ENCODE results near the gene OR5W2.
"Not testable (repeated sequence)": the region's sequence is repeated elsewhere in the genome, so short reads cannot be mapped to it uniquely, and the experiment has no call there.

OR5W2 gene

GRCh38 chr11:55914482-55914881, at the start of gene OR5W2:
Gene OR5W2, minus strand, starts transcription at chr11:55914582. Its CDS starts 0 bp downstream, at chr11:55914582.
- Histone ChIP-seq H3K4me1 (ENCODE audit: control insufficient read depth in 1 of 2, insufficient read depth in 2 of 2, low read length in 2 of 2) (no peaks in the 10 kb centered on the region), H3K4me3 (ENCODE audit: low read depth in 1 of 2, low read length in 2 of 2) (no peak within 1 kb of the TSS), H3K36me3 (ENCODE audit: control insufficient read depth in 1 of 2, insufficient read depth in 2 of 2, low read length in 2 of 2) (no peaks in the 10 kb centered on the region), H3K27ac (ENCODE audit: low read depth, low read length) (no peak within 1 kb of the TSS), H3K9me3 (ENCODE audit: control insufficient read depth in 1 of 2, low read length in 2 of 2) (peaks cover 0 to 4% of the 10 kb centered on the region in 2 donors), H3K27me3 (ENCODE audit: control insufficient read depth in 1 of 2, insufficient read depth in 2 of 2, low read length in 2 of 2) (no peaks in the 10 kb centered on the region), H3K9ac (ENCODE audit: low read depth in 1 of 2, low read length in 2 of 2) (no peak within 1 kb of the TSS)

DNA sequence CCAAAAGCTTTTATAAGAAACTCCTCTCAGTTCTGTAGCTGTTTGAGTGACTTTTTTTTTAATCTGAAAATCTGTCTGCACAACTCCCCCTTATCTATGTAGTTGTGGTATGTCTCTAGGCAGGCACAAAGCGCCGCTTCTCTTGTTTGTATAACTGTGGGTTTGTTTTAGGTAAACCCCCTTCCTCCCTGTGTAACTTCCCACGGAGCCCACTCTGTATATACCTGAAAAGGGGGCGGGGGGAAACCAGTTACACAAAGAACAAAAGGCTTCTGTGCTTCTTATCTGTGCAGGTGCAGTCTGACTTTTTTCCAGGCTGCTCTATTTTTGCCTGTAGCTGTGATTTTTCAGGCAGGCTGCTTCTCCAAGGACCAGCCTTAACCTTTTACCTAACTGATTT, 42.1 kb upstream of the OR5W2 start:
- no peak overlapping the region for H3K27ac ChIP-seq (ENCODE audit: low read depth, low read length)
- no peaks in the 10 kb centered on the region for H3K4me1 ChIP-seq (ENCODE audit: control insufficient read depth in 1 of 2, insufficient read depth in 2 of 2, low read length in 2 of 2)
- H3K4me3 ChIP-seq (ENCODE audit: low read depth in 1 of 2, low read length in 2 of 2): no peak overlapping the region
- H3K9me3 ChIP-seq (ENCODE audit: control insufficient read depth in 1 of 2, low read length in 2 of 2): no peaks in the 10 kb centered on the region
- no peak overlapping the region for H3K9ac ChIP-seq (ENCODE audit: low read depth in 1 of 2, low read length in 2 of 2)
- no peaks in the 10 kb centered on the region for H3K36me3 ChIP-seq (ENCODE audit: control insufficient read depth in 1 of 2, insufficient read depth in 2 of 2, low read length in 2 of 2)
- no peaks in the 10 kb centered on the region for H3K27me3 ChIP-seq (ENCODE audit: control insufficient read depth in 1 of 2, insufficient read depth in 2 of 2, low read length in 2 of 2)

DNA sequence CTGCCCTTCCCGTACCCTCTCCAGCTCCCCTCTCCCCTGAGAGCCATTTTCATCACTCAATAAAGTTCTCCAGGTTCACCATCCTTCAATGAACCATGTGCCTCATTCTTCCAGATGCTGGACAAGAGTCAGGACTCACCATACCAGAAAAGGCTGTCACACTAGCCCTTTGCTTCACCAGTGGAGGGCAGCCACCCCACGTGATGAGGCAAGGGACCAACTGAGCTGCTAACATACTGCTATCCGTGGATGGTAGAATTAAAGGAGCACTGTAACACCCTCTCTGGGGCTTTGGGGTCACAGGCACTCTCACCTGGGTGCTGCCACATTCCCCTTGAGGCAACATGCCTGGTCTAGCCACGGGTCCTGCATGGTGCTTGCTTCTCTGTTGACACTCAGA, 34.9 kb upstream of the OR5W2 start:
- Histone ChIP-seq H3K36me3 (ENCODE audit: control insufficient read depth in 1 of 2, insufficient read depth in 2 of 2, low read length in 2 of 2) (no peaks in the 10 kb centered on the region), H3K4me3 (ENCODE audit: low read depth in 1 of 2, low read length in 2 of 2) (no peak overlapping the region), H3K9me3 (ENCODE audit: control insufficient read depth in 1 of 2, low read length in 2 of 2) (peaks cover 0 to 5% of the 10 kb centered on the region in 2 donors), H3K27ac (ENCODE audit: low read depth, low read length) (no peak overlapping the region), H3K4me1 (ENCODE audit: control insufficient read depth in 1 of 2, insufficient read depth in 2 of 2, low read length in 2 of 2) (no peaks in the 10 kb centered on the region), H3K9ac (ENCODE audit: low read depth in 1 of 2, low read length in 2 of 2) (no peak overlapping the region), H3K27me3 (ENCODE audit: control insufficient read depth in 1 of 2, insufficient read depth in 2 of 2, low read length in 2 of 2) (no peaks in the 10 kb centered on the region)

GRCh38 chr11:55942785-55943392, 28.5 kb upstream of the OR5W2 start:
- Histone ChIP-seq H3K4me1 (ENCODE audit: control insufficient read depth in 1 of 2, insufficient read depth in 2 of 2, low read length in 2 of 2) (no peaks in the 10 kb centered on the region), H3K27ac (ENCODE audit: low read depth, low read length) (no peak overlapping the region), H3K4me3 (ENCODE audit: low read depth in 1 of 2, low read length in 2 of 2) (no peak overlapping the region), H3K36me3 (ENCODE audit: control insufficient read depth in 1 of 2, insufficient read depth in 2 of 2, low read length in 2 of 2) (no peaks in the 10 kb centered on the region), H3K9me3 (ENCODE audit: control insufficient read depth in 1 of 2, low read length in 2 of 2) (no peaks in the 10 kb centered on the region), H3K27me3 (ENCODE audit: control insufficient read depth in 1 of 2, insufficient read depth in 2 of 2, low read length in 2 of 2) (no peaks in the 10 kb centered on the region), H3K9ac (ENCODE audit: low read depth in 1 of 2, low read length in 2 of 2) (no peak overlapping the region)

DNA sequence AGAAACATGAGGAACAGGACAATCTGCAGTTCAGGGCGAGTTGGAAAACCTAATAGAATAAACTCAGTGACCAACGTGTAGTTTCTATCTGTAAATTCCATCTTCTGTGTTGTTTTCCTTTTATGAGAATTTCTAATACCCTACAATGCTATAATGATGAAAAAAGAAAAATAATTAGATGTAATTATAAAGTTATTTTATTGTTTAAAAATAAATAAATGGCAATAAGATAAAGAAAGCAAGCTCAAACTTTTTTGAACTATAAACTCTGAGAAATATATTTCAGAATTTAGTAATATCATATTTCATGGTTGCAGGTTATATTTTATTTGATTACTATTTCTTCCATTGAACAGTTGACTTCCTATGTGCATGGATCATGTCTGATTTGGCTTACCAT, 21.9 kb upstream of the OR5W2 start, which contains the start of gene OR5I1:
Gene OR5I1, minus strand, starts transcription at position 101 of the 400 bp plus-strand sequence. Its CDS starts 0 bp downstream, at position 101.
- Histone ChIP-seq H3K27ac (ENCODE audit: low read depth, low read length) (no peak within 1 kb of the TSS), H3K4me3 (ENCODE audit: low read depth in 1 of 2, low read length in 2 of 2) (no peak within 1 kb of the TSS), H3K27me3 (ENCODE audit: control insufficient read depth in 1 of 2, insufficient read depth in 2 of 2, low read length in 2 of 2) (no peaks in the 10 kb centered on the region), H3K9me3 (ENCODE audit: control insufficient read depth in 1 of 2, low read length in 2 of 2) (peaks cover 0 to 5% of the 10 kb centered on the region in 2 donors), H3K9ac (ENCODE audit: low read depth in 1 of 2, low read length in 2 of 2) (no peak within 1 kb of the TSS), H3K4me1 (ENCODE audit: control insufficient read depth in 1 of 2, insufficient read depth in 2 of 2, low read length in 2 of 2) (no peaks in the 10 kb centered on the region), H3K36me3 (ENCODE audit: control insufficient read depth in 1 of 2, insufficient read depth in 2 of 2, low read length in 2 of 2) (no peaks in the 10 kb centered on the region)

- Histone ChIP-seq H3K27ac (ENCODE audit: low read depth, low read length) (no peak overlapping the region), H3K27me3 (ENCODE audit: control insufficient read depth in 1 of 2, insufficient read depth in 2 of 2, low read length in 2 of 2) (no peaks in the 10 kb centered on the region), H3K36me3 (ENCODE audit: control insufficient read depth in 1 of 2, insufficient read depth in 2 of 2, low read length in 2 of 2) (no peaks in the 10 kb centered on the region), H3K9me3 (ENCODE audit: control insufficient read depth in 1 of 2, low read length in 2 of 2) (peaks cover 0 to 6% of the 10 kb centered on the region in 2 donors), H3K9ac (ENCODE audit: low read depth in 1 of 2, low read length in 2 of 2) (no peak overlapping the region), H3K4me3 (ENCODE audit: low read depth in 1 of 2, low read length in 2 of 2) (no peak overlapping the region), H3K4me1 (ENCODE audit: control insufficient read depth in 1 of 2, insufficient read depth in 2 of 2, low read length in 2 of 2) (no peaks in the 10 kb centered on the region)
Measured at GRCh38 chr11:55920537-55920936, 6.2 kb upstream of the OR5W2 start.

GRCh38 chr11:55902308-55902707, 12.1 kb downstream of the OR5W2 start:
- H3K36me3 ChIP-seq (ENCODE audit: control insufficient read depth in 1 of 2, insufficient read depth in 2 of 2, low read length in 2 of 2): no peaks in the 10 kb centered on the region
- H3K4me3 ChIP-seq (ENCODE audit: low read depth in 1 of 2, low read length in 2 of 2): no peak overlapping the region
- no peaks in the 10 kb centered on the region for H3K4me1 ChIP-seq (ENCODE audit: control insufficient read depth in 1 of 2, insufficient read depth in 2 of 2, low read length in 2 of 2)

GRCh38 chr11:55895216-55895615, 19.2 kb downstream of the OR5W2 start:
- Histone ChIP-seq H3K4me1 (ENCODE audit: control insufficient read depth in 1 of 2, insufficient read depth in 2 of 2, low read length in 2 of 2) (no peaks in the 10 kb centered on the region), H3K27ac (ENCODE audit: low read depth, low read length) (no peak overlapping the region), H3K9ac (ENCODE audit: low read depth in 1 of 2, low read length in 2 of 2) (no peak overlapping the region), H3K36me3 (ENCODE audit: control insufficient read depth in 1 of 2, insufficient read depth in 2 of 2, low read length in 2 of 2) (no peaks in the 10 kb centered on the region), H3K27me3 (ENCODE audit: control insufficient read depth in 1 of 2, insufficient read depth in 2 of 2, low read length in 2 of 2) (no peaks in the 10 kb centered on the region), H3K9me3 (ENCODE audit: control insufficient read depth in 1 of 2, low read length in 2 of 2) (peaks cover 4 to 11% of the 10 kb centered on the region in 2 donors), H3K4me3 (ENCODE audit: low read depth in 1 of 2, low read length in 2 of 2) (no peak overlapping the region)

More at GRCh38 chr11:55902308-55902707, 12.1 kb downstream of the OR5W2 start:
- peaks cover 0 to 8% of the 10 kb centered on the region in 2 donors for H3K9me3 ChIP-seq (ENCODE audit: control insufficient read depth in 1 of 2, low read length in 2 of 2)
- no peak overlapping the region for H3K27ac ChIP-seq (ENCODE audit: low read depth, low read length)
- no peak overlapping the region for H3K9ac ChIP-seq (ENCODE audit: low read depth in 1 of 2, low read length in 2 of 2)
- H3K27me3 ChIP-seq (ENCODE audit: control insufficient read depth in 1 of 2, insufficient read depth in 2 of 2, low read length in 2 of 2): no peaks in the 10 kb centered on the region

GRCh38 chr11:55885481-55885880, 28.9 kb downstream of the OR5W2 start:
- H3K27ac ChIP-seq (ENCODE audit: low read depth, low read length); H3K4me1 ChIP-seq (ENCODE audit: control insufficient read depth in 1 of 2, insufficient read depth in 2 of 2, low read length in 2 of 2); H3K27me3 ChIP-seq (ENCODE audit: control insufficient read depth in 1 of 2, insufficient read depth in 2 of 2, low read length in 2 of 2); H3K9me3 ChIP-seq (ENCODE audit: control insufficient read depth in 1 of 2, low read length in 2 of 2); H3K9ac ChIP-seq (ENCODE audit: low read depth in 1 of 2, low read length in 2 of 2); H3K36me3 ChIP-seq (ENCODE audit: control insufficient read depth in 1 of 2, insufficient read depth in 2 of 2, low read length in 2 of 2); H3K4me3 ChIP-seq (ENCODE audit: low read depth in 1 of 2, low read length in 2 of 2): not testable (repeated sequence)

DNA sequence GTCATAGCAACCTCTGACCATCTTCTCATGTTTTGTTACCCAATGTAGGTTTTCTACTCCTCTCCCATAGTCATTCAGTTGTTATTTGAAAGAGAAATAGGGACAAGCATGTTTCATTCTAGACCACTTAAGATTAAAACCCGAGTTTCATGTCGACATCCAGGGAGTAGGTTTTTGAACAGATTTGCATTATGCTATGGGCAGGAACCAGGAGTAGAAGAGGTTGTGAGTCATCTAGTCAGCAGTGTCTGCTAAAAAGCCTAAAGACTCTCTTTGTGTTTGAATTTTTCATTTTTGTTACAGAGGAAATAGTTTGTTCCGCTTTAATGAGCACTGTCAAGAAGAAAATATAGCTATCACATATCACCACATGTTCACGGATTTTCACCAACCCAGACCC, 29.4 kb downstream of the OR5W2 start:
- not testable (repeated sequence) for H3K4me1 ChIP-seq (ENCODE audit: control insufficient read depth in 1 of 2, insufficient read depth in 2 of 2, low read length in 2 of 2); H3K27me3 ChIP-seq (ENCODE audit: control insufficient read depth in 1 of 2, insufficient read depth in 2 of 2, low read length in 2 of 2); H3K9ac ChIP-seq (ENCODE audit: low read depth in 1 of 2, low read length in 2 of 2); H3K27ac ChIP-seq (ENCODE audit: low read depth, low read length); H3K4me3 ChIP-seq (ENCODE audit: low read depth in 1 of 2, low read length in 2 of 2); H3K36me3 ChIP-seq (ENCODE audit: control insufficient read depth in 1 of 2, insufficient read depth in 2 of 2, low read length in 2 of 2); H3K9me3 ChIP-seq (ENCODE audit: control insufficient read depth in 1 of 2, low read length in 2 of 2)

DNA sequence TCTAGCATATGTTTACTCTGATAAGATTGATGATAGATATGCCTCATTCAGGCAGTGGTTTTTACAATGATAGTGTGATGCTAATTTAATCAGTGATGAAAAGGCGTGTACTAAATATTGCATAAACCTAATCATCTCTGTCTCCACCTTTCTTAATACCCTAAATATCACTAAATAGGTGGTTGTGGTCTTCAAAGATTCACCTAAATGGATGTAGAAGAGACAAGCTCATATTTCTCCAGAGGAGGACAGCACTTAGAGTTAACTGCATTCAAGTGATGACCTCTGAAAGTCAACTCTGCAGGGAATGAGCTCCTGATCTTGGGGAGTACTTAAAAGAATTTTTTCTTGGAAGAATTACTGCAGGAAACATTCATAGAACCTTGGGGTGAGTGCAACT, 31.4 kb downstream of the OR5W2 start, which contains the start of gene TRIM51:
Gene TRIM51, plus strand, starts transcription at position 301 of the 400 bp plus-strand sequence. CDS start 2,132 bp downstream, outside the sequence.
- not testable (repeated sequence) for H3K4me3 ChIP-seq (ENCODE audit: low read depth in 1 of 2, low read length in 2 of 2); H3K9me3 ChIP-seq (ENCODE audit: control insufficient read depth in 1 of 2, low read length in 2 of 2); H3K4me1 ChIP-seq (ENCODE audit: control insufficient read depth in 1 of 2, insufficient read depth in 2 of 2, low read length in 2 of 2); H3K27me3 ChIP-seq (ENCODE audit: control insufficient read depth in 1 of 2, insufficient read depth in 2 of 2, low read length in 2 of 2); H3K9ac ChIP-seq (ENCODE audit: low read depth in 1 of 2, low read length in 2 of 2); H3K36me3 ChIP-seq (ENCODE audit: control insufficient read depth in 1 of 2, insufficient read depth in 2 of 2, low read length in 2 of 2); H3K27ac ChIP-seq (ENCODE audit: low read depth, low read length)

All from duodenal mucosa (tissue), 2 donors.